GM12801 (cell line): Measurements from ENCODE around the gene KLC1.

Source experiments
- CTCF ChIP-seq: IDR thresholded peaks from one replicate; pipeline ENCODE4 v1.5.1; 2011; ENCODE audit warnings: control low read depth; ENCODE audit not compliant: insufficient read length; ENCODE audit errors: extremely low read depth

Gene KLC1

GRCh38 chr14:103699261-103699661, 70.2 kb downstream of the KLC1 start:
- TF ChIP-seq CTCF, result no peak

GRCh38 chr14:103699901-103700752, 71.1 kb downstream of the KLC1 start:
- TF ChIP-seq CTCF, result no peak

GRCh38 chr14:103700753-103701490, 71.9 kb downstream of the KLC1 start:
- no peak for TF ChIP-seq CTCF

GRCh38 chr14:103702095-103702494, 73.1 kb downstream of the KLC1 start:
- no peak for TF ChIP-seq CTCF

GRCh38 chr14:103702497-103703432, 73.8 kb downstream of the KLC1 start:
- no peak for TF ChIP-seq CTCF

- no peak for TF ChIP-seq CTCF
Measured at GRCh38 chr14:103703433-103704385, 74.7 kb downstream of the KLC1 start.
